K562 (cell line): Measurements from ENCODE around the gene SAXO1. TPM values are rescaled to one million over a fixed set of nuclear protein-coding genes. Genes with fewer than 3 reads are reported as not detected.

Source experiments
- BRF2 ChIP-seq: IDR thresholded peaks from 3 replicates; pipeline ENCODE4 v1.6.1; 2011; ENCODE audit warnings: borderline replicate concordance, mild to moderate bottlenecking; ENCODE audit not compliant: insufficient read length, insufficient read depth
- DEAF1 ChIP-seq: fragments of 450-650 bp; formaldehyde crosslinking; IDR thresholded peaks from 2 replicates; pipeline ENCODE4 v1.4.0; 2020; ENCODE audit warnings: mild to moderate bottlenecking, moderate library complexity
- HDAC2 ChIP-seq: fragments of 450-650 bp; IDR thresholded peaks from 2 replicates; pipeline ENCODE4 v1.6.1; 2016; ENCODE audit warnings: mild to moderate bottlenecking
- HDGF ChIP-seq: fragments of 450-650 bp; IDR thresholded peaks from 2 replicates; pipeline ENCODE4 v1.6.1; 2016
- HMGXB4 ChIP-seq: sonication (generic); formaldehyde crosslinking; IDR thresholded peaks from 2 replicates; pipeline ENCODE4 v1.8.1; 2023; ENCODE audit warnings: mild to moderate bottlenecking, missing genetic modification reagents
- MAZ ChIP-seq, 2 experiments: fragments of 450-650 bp in 1 of 2; sonication (generic) in 1 of 2; formaldehyde crosslinking; IDR thresholded peaks in 1 of 2; conservative IDR thresholded peaks in 1 of 2; 2 replicates each; pipeline versions ENCODE4 v1.4.0 to v1.5.0; 2020; ENCODE audit warnings: mild to moderate bottlenecking in 1 of 2, missing genetic modification reagents in 1 of 2
- NFIX ChIP-seq: fragments of 250-450 bp; sonication (Bioruptor Pico); IDR thresholded peaks from 2 replicates; pipeline ENCODE4 v1.4.0; 2020; ENCODE audit warnings: low read depth, mild to moderate bottlenecking, moderate library complexity
- RCOR1 ChIP-seq, 2 experiments: IDR thresholded peaks; 2 replicates each; pipeline ENCODE4 v1.6.1; 2012; ENCODE audit warnings: low read depth in 2 of 2, low read length in 2 of 2, borderline replicate concordance in 1 of 2, improper control_type of control experiment in 1 of 2
- REST ChIP-seq, 2 experiments: fragments of 450-650 bp; formaldehyde crosslinking in 1 of 2; IDR thresholded peaks; 2 replicates each; pipeline versions ENCODE4 v1.4.0 to v1.6.1; 2014 to 2020; ENCODE audit warnings: mild to moderate bottlenecking in 2 of 2, borderline replicate concordance in 1 of 2, low read depth in 1 of 2
- ZNF184 ChIP-seq: sonication (generic); formaldehyde crosslinking; IDR thresholded peaks from 2 replicates; pipeline ENCODE4 v1.5.0; 2020; ENCODE audit warnings: missing genetic modification reagents
- ZNF3 ChIP-seq: fragments of 250-450 bp; sonication (Bioruptor Pico); IDR thresholded peaks from 2 replicates; pipeline ENCODE4 v1.5.0; 2021; ENCODE audit warnings: mild to moderate bottlenecking, moderate library complexity
- ZNF668 ChIP-seq: fragments of 250-450 bp; sonication (Bioruptor Pico); IDR thresholded peaks from 2 replicates; pipeline ENCODE4 v1.8.0; 2022; ENCODE audit warnings: mild to moderate bottlenecking, inconsistent platforms
- polyA plus RNA-seq, 8 experiments: library from polyadenylated mRNA; depleted of rRNA in 4 of 8; stranded (reverse) in 5 of 8; unstranded in 3 of 8; fragments of >200 nt; fragmentation: Nextera tagmentation in 2 of 8; fragmentation: Illumina TruSeq in 1 of 8; extraction: Ambion mirVana in 2 of 8; extraction: Trizol in 1 of 8; gene quantifications; 2 replicates each; pipeline versions ENCODE4 v1.2.1 to v1.2.3, GENCODE V29; 2011 to 2014; ENCODE audit warnings: inconsistent platforms in 1 of 8, missing spikeins in 1 of 8
- total RNA-seq, 7 experiments: library from RNA; depleted of rRNA in 6 of 7; stranded (reverse); fragments of >200 nt in 6 of 7; fragmentation: Illumina TruSeq in 2 of 7; extraction: Trizol in 2 of 7; gene quantifications; 2 replicates each; pipeline versions ENCODE4 v1.2.1 to v1.2.3, GENCODE V29; 2011 to 2021; ENCODE audit warnings: low replicate concordance in 1 of 7

Gene SAXO1
- total and polyA plus RNA-seq, 9 of the 15 experiments (the other 6 are each of a cell fraction or from before 2014, with no cell fraction given) = 0.04 TPM; not detected in 8

DNA sequence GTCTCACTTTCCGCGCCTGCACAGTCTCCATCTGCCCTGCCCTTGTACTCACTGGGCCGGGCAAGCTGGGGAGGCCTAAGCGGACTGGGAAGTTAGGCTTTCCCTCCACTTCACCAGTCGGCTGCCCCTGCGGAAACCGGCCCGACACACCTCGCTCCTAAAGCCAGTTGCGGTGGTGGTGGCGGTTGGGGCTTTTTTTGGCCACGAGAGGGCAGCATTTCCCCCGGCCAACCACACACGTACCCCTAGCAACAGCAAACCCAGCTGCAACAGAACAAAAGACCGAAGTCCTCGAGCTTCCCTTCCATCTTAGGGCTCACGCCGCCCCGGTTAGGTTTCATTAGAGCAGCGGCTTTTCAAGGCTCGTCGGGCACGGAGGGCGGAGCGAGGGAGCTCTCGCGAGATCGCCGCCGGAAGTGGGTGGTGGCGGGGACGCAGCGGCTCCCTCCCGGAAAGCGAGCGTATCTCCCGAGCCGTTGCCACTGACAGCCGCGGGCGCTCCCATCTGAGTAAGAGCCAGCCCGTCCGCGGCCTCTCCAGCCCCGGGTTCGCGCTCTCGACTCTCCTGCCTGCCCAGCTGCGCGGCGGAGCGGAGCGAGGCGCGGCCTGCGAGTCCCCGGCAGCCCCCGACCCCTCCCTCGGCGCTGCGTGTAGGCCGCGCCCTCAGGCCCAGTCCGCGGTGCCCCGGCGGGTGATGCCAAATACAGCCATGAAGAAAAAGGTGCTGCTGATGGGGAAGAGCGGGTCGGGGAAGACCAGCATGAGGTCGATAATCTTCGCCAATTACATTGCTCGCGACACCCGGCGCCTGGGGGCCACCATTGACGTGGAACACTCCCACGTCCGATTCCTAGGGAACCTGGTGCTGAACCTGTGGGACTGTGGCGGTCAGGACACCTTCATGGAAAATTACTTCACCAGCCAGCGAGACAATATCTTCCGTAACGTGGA lies 16.2 kb upstream of the SAXO1 start, which contains the start of gene RRAGA (continued):
- no peak for TF ChIP-seq DEAF1
- TF ChIP-seq HDGF = no peak
- no peak for TF ChIP-seq NFIX (CRISPR knock-in tag)
- TF ChIP-seq HMGXB4 = no peak; the same call in 1 of the 2 replicates
- peak; percentile 45 to 60; a peak in 2 of 4 replicates for TF ChIP-seq MAZ (CRISPR knock-in tag; conservative IDR thresholded peaks at IDR 0.05 in 1 of 2, IDR thresholded peaks at IDR 0.05 in 1 of 2)
- no peak for TF ChIP-seq BRF2
- TF ChIP-seq ZNF184 (CRISPR knock-in tag) = no peak
- TF ChIP-seq ZNF668 = no peak
- 0 out of 2 replicates have a peak, but pooled peaks have one; percentile 45 for TF ChIP-seq REST (IDR thresholded peaks at IDR 0.05; ENCODE audit: borderline replicate concordance)
- TF ChIP-seq REST (CRISPR knock-in tag; IDR thresholded peaks at IDR 0.05; ENCODE audit: low read depth) = no peak
- no peak; a peak in 1 of 4 replicates for TF ChIP-seq RCOR1 (IDR thresholded peaks at IDR 0.05; ENCODE audit: borderline replicate concordance in 1 of 2, low read depth in 2 of 2, low read length in 2 of 2)
- 0 out of 2 replicates have a peak, but pooled peaks have one; percentile 13 for TF ChIP-seq HDAC2
- TF ChIP-seq ZNF3 (CRISPR knock-in tag) = no peak
